ENCODE measurements around the gene RASSF7. TPM values are rescaled to one million over a fixed set of nuclear protein-coding genes. Genes with fewer than 3 reads are reported as not detected.

The RASSF7 gene
- total RNA-seq (2022; extraction: Qiagen RNA extraction; ENCODE audit: low read depth): 23.6 to 49.6 TPM (median 43.2 TPM) in 5 replicates

GRCh38 chr11:560305-561147 lies at the start of gene RASSF7, which contains the start of gene LMNTD2:
TSS of gene RASSF7 (plus strand) at chr11:560970. CDS start at chr11:561769, 799 bp downstream.
TSS of gene LMNTD2 (minus strand) at chr11:560738. CDS start at chr11:560716, 22 bp downstream.

GRCh38 chr11:535519-536454 lies 25.0 kb upstream of the RASSF7 start, which contains the start of gene HRAS:
TSS of gene HRAS (minus strand) at chr11:535576.

GRCh38 chr11:536841-537621 lies 23.7 kb upstream of the RASSF7 start, which contains the start of gene LRRC56:
TSS of gene LRRC56 (plus strand) at chr11:537527. CDS start at chr11:540685, 3,158 bp downstream.

GRCh38 chr11:575996-576768 lies 15.4 kb downstream of the RASSF7 start, which contains the start of gene PHRF1:
TSS of gene PHRF1 (plus strand) at chr11:576470. CDS start at chr11:581513, 5,043 bp downstream.

Other genes starting within 250 kb of the RASSF7 start
- 0.26 to 0.53 TPM (median 0.51 TPM) in 3 of 5 replicates, not detected in the others for gene IFITM1, start 246.9 kb upstream of the RASSF7 start, total RNA-seq (2022; extraction: Qiagen RNA extraction; ENCODE audit: low read depth)
- 20.3 to 33.7 TPM (median 31.1 TPM) in 5 replicates for gene IFITM3, start 240.1 kb upstream of the RASSF7 start, total RNA-seq (2022; extraction: Qiagen RNA extraction; ENCODE audit: low read depth)
- 11.3 to 21.7 TPM (median 14.1 TPM) in 5 replicates for gene B4GALNT4, start 191.5 kb upstream of the RASSF7 start, total RNA-seq (2022; extraction: Qiagen RNA extraction; ENCODE audit: low read depth)
- 23.3 to 42.5 TPM (median 38.8 TPM) in 5 replicates for gene PKP3, start 166.8 kb upstream of the RASSF7 start, total RNA-seq (2022; extraction: Qiagen RNA extraction; ENCODE audit: low read depth)
- gene SIGIRR, start 146.0 kb upstream of the RASSF7 start, total RNA-seq (2022; extraction: Qiagen RNA extraction; ENCODE audit: low read depth): 57.1 to 99.3 TPM (median 83.7 TPM) in 5 replicates
- gene ANO9, start 119.0 kb upstream of the RASSF7 start, total RNA-seq (2022; extraction: Qiagen RNA extraction; ENCODE audit: low read depth): 0.44 to 1.5 TPM (median 1.1 TPM) in 5 replicates
- gene PTDSS2, start 110.7 kb upstream of the RASSF7 start, total RNA-seq (2022; extraction: Qiagen RNA extraction; ENCODE audit: low read depth): 26.9 to 53.0 TPM (median 47.1 TPM) in 5 replicates
- gene RNH1, start 53.7 kb upstream of the RASSF7 start, total RNA-seq (2022; extraction: Qiagen RNA extraction; ENCODE audit: low read depth): 101 to 180 TPM (median 170 TPM) in 5 replicates
- gene HRAS, start 25.4 kb upstream of the RASSF7 start, total RNA-seq (2022; extraction: Qiagen RNA extraction; ENCODE audit: low read depth): 79.3 to 152 TPM (median 149 TPM) in 5 replicates
- gene LRRC56, start 23.4 kb upstream of the RASSF7 start, total RNA-seq (2022; extraction: Qiagen RNA extraction; ENCODE audit: low read depth): 0.28 to 1.1 TPM (median 0.82 TPM) in 5 replicates
- 1.5 to 4.4 TPM (median 2.8 TPM) in 5 replicates for gene LMNTD2, start 232 bp upstream of the RASSF7 start, total RNA-seq (2022; extraction: Qiagen RNA extraction; ENCODE audit: low read depth)
- gene PHRF1, start 15.5 kb downstream of the RASSF7 start, total RNA-seq (2022; extraction: Qiagen RNA extraction; ENCODE audit: low read depth): 20.3 to 39.1 TPM (median 37.2 TPM) in 5 replicates
- gene IRF7, start 55.0 kb downstream of the RASSF7 start, total RNA-seq (2022; extraction: Qiagen RNA extraction; ENCODE audit: low read depth): 3.3 to 7.2 TPM (median 6.7 TPM) in 5 replicates
- gene CDHR5, start 64.0 kb downstream of the RASSF7 start, total RNA-seq (2022; extraction: Qiagen RNA extraction; ENCODE audit: low read depth): 0.04 TPM in 1 of 5 replicates, not detected in the others
- not detected in 5 replicates for gene SCT, start 66.2 kb downstream of the RASSF7 start, total RNA-seq (2022; extraction: Qiagen RNA extraction; ENCODE audit: low read depth)
- gene DRD4, start 76.3 kb downstream of the RASSF7 start, total RNA-seq (2022; extraction: Qiagen RNA extraction; ENCODE audit: low read depth): 0.24 to 0.51 TPM (median 0.35 TPM) in 4 of 5 replicates, not detected in the other
- gene DEAF1, start 134.3 kb downstream of the RASSF7 start, total RNA-seq (2022; extraction: Qiagen RNA extraction; ENCODE audit: low read depth): 23.5 to 35.5 TPM (median 33.7 TPM) in 5 replicates
- gene TMEM80, start 134.8 kb downstream of the RASSF7 start, total RNA-seq (2022; extraction: Qiagen RNA extraction; ENCODE audit: low read depth): 5.4 to 11.1 TPM (median 9.6 TPM) in 5 replicates
- 64.8 to 145 TPM (median 118 TPM) in 5 replicates for gene EPS8L2, start 145.3 kb downstream of the RASSF7 start, total RNA-seq (2022; extraction: Qiagen RNA extraction; ENCODE audit: low read depth)
- gene TALDO1, start 186.5 kb downstream of the RASSF7 start, total RNA-seq (2022; extraction: Qiagen RNA extraction; ENCODE audit: low read depth): 387 to 468 TPM (median 402 TPM) in 5 replicates
- 29.4 to 58.7 TPM (median 49.3 TPM) in 5 replicates for gene GATD1, start 216.5 kb downstream of the RASSF7 start, total RNA-seq (2022; extraction: Qiagen RNA extraction; ENCODE audit: low read depth)
- gene CEND1, start 229.1 kb downstream of the RASSF7 start, total RNA-seq (2022; extraction: Qiagen RNA extraction; ENCODE audit: low read depth): 2.1 to 2.6 TPM (median 2.4 TPM) in 5 replicates
- gene SLC25A22, start 237.3 kb downstream of the RASSF7 start, total RNA-seq (2022; extraction: Qiagen RNA extraction; ENCODE audit: low read depth): 17.4 to 39.6 TPM (median 35.3 TPM) in 5 replicates
- 6.5 to 17.3 TPM (median 13.0 TPM) in 5 replicates for gene PIDD1, start 244.3 kb downstream of the RASSF7 start, total RNA-seq (2022; extraction: Qiagen RNA extraction; ENCODE audit: low read depth)
- gene RPLP2, start 249.0 kb downstream of the RASSF7 start, total RNA-seq (2022; extraction: Qiagen RNA extraction; ENCODE audit: low read depth): 1,646 to 2,381 TPM (median 2,232 TPM) in 5 replicates

Data from A549 treated with ZK216348 at 1 μM for 4 hours (cell line).